GM21737 (cell line): ENCODE results near the gene PLA2G1B.

Source experiments
- ATAC-seq: cut with Tn5 transposase; IDR thresholded peaks from one replicate; pipeline ENCODE4 v1.9.1; 2021; ENCODE audit warnings: mild to moderate bottlenecking, moderate library complexity; ENCODE audit not compliant: unreplicated experiment

PLA2G1B gene

DNA sequence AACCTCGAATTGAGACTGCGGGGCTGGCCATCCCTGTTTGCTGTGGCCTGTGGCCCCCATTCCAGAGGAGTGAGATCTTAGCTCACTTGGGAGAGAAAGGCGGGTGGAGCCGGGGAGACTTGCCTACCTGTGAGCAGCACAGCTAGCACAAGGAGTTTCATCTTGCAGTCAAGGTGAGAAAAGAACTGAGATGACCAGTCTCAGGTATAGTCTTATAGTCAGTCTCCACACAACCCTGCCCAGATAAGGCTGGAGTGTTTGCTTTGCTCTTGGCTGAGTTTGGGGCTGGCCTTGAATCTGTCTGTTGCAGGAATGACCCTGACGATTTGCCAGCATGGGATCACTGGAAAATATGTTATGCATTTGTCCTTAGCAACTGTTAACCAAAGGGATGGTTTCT is at the start of gene PLA2G1B:
TSS of gene PLA2G1B (minus strand) at position 187 of the 400 bp plus-strand sequence. CDS start at position 161, 26 bp downstream.
- ATAC-seq = no peak

- ATAC-seq = no peak
Observed at GRCh38 chr12:120376934-120377572, 49.5 kb upstream of the PLA2G1B start.

GRCh38 chr12:120376416-120376815 is 48.8 kb upstream of the PLA2G1B start:
- ATAC-seq = no peak

GRCh38 chr12:120376009-120376408 is 48.4 kb upstream of the PLA2G1B start:
- ATAC-seq = no peak

GRCh38 chr12:120373683-120374082 is 46.1 kb upstream of the PLA2G1B start:
- no peak for ATAC-seq

DNA sequence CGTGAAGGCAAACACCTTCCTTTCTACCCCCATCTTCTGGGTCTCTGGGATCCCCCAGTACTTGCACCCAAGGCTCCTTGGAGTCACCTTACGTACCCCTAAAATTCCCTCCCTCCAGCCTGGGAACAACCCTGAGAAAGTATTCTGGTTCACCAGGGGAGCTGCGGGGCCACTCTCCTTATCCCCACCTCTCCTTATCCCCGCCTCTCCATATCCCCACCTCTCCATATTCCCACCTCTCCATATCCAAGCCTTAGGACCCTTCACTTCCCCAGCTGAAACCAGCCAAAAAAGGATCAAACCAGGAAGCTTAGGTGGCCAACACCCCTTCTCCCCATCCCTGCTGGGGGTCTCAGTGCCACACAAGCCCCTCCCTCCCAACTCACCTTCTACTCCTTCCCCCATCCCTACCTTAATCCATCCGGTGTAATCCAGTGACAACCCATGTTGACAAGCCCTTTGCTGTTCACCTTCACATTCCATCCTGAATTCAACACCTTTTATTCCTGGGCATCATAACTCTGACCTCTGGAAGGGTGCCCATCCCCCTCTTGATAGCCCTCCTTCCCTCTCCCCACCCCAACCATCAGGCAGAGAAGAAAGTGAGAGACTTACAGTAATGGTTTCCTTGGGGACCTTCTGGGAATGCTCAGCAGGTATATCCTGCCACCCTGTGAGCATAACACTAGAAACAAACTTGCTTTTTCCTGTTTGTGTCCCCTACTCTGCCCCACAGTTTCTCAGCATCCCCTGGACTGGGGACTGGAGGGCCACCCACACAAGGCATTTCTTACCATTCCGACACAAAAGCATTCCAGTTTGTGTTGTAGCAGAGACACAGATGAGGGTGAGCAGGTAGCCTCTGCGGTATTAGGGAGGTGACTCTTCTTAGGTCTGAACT is 43.0 kb upstream of the PLA2G1B start:
- no peak for ATAC-seq

DNA sequence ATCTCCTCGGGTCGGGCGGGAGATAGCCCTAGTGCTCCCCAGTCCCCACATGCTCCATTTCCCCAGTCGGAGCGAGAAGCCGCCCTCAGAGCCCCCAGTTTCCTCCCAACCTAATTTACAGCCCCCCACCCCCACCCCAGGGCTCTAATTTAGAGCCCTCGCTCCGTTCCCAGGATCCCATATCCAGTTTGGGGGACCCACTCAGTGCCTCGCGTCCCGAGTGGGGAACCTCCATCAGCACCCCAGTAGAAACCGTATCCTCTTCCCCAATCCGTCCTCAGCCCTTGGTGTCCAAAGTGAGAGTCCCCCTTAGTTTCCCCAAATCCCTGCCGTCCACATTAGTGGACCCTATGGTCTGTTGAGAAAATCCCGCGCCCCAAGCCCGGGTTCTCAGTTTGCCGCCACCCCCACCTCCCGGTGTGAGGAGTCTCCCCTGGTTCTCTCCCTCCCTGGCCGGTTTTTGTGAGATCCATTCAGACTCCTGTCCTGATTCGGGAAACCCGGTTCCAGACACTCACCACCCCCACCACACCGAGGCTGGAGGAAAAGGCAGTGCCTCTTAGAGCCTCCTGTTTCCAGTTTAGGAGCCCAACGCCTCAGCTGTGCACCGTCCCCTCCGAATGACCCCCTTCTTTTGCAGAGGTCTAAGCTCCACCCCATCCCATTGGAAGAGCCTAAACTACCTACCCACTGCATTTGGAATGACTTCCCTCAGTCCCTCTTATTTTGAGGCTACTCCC is 42.2 kb upstream of the PLA2G1B start:
- no peak for ATAC-seq

DNA sequence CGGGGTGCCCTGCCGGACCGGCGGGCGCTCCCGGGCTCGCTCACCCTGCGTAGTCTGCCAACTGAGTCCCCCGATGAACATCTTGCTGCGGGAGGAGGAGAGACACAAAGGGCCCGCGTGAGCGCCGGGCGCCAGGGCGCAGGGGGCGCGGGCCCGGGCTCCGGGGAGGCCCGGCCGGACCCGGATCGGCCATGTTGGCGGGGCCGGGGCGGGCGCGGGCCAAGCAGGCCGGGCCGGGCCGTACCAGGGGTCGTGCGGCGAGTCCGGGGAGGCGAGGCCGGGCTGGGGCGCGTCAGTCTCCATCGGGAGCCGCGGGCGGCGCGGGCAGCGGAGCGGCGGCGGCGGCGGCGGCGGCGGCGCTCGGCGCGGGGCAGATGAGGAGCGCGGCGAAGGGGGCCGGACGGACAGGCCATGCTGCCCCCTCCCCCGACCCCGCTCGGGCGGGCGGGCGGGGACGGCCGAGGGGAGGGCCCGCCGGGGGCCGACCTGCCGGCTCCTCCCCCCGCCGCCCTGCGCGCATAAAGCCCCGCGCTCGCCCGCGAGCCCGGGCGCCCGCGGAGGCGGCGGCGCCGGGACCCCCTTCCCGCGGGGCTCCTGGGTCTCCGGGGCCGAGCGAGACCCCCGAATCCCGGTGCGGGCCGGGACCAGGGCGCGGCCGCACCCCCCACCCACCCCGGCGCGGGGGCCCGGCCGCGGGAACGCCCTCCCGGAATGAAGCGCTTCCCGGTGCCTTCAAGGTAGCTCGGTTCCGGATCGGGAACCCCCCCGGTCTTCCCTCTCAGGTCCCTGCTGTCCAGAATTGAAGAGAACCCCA is 41.4 kb upstream of the PLA2G1B start, which contains the start of gene MSI1:
TSS of gene MSI1 (minus strand) at position 376 of the 814 bp plus-strand sequence. CDS start at position 303, 73 bp downstream.
- ATAC-seq = no peak

GRCh38 chr12:120367924-120368788 is 40.6 kb upstream of the PLA2G1B start:
- no peak for ATAC-seq

GRCh38 chr12:120367233-120367923 is 39.8 kb upstream of the PLA2G1B start:
- no peak for ATAC-seq

DNA sequence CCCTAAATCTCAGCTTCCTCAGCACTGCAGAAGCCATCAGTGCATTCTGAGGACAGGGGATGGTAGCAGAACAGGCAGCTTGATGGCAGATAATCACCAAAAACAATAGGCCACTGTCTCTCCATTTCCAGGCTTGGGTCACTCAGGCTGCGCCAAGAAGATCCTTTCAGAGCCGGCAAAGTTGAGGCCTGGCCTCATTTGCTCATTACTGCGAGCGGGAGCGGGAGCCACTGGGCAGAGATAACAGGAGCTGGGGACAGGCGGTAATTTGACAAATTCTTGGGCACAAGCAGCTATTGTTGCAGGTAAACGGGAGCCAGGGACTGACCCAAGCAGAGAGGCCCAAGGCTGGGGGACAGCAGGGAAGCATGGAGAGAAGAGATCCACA is 39.3 kb upstream of the PLA2G1B start:
- no peak for ATAC-seq

GRCh38 chr12:120366341-120366705 is 38.7 kb upstream of the PLA2G1B start:
- ATAC-seq = no peak

GRCh38 chr12:120365675-120366340 is 38.2 kb upstream of the PLA2G1B start:
- ATAC-seq = no peak

GRCh38 chr12:120364487-120364886 is 36.9 kb upstream of the PLA2G1B start:
- ATAC-seq = no peak

- ATAC-seq = no peak
Observed at GRCh38 chr12:120363274-120363855, 35.8 kb upstream of the PLA2G1B start.

- ATAC-seq = no peak
Observed at GRCh38 chr12:120362516-120363273, 35.1 kb upstream of the PLA2G1B start.

DNA sequence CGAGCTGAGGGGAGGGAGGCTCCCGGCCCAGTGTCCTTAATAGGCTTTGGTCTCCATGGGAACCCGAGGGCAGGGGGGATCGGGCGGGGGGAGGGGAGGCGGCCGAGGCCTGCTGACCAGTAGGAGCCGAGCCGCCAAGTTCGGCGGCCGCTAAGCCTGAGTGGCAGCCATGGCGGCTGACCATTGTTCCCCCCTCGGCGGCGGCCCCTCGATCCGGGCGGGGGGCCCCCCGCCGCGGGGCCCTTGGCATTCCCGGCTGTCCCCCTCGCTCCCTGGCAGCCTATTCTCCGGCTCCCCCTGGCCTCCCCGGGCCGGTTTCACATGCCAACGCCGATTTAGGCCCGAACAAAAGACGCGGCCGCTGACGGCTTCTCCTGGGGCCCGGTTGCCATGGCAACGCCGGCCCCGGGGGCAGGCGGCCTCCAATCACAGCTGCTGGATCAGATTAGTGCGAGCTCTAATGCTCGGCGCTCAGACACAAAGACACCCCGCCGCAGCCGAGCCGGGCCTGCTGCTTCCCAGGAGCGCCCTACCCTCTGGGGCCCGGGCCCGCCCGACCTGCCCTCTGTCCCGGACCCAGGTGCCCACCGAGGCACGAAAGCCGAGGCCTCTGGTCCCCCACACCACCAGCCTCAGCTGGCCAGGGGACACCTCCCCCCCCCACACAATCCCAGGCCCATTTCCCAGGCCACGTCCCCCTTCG is 34.1 kb upstream of the PLA2G1B start:
- no peak for ATAC-seq
